Fibroblast of the conjunctiva (primary cell): ENCODE results near the gene ERGIC1.

ENCODE experiments used
- DNase-seq: peaks from one replicate; pipeline ENCODE4 v3.0.0-alpha.2; 2010; ENCODE audit warnings: low read depth

The ERGIC1 gene

GRCh38 chr5:172828911-172829431 lies 5.1 kb upstream of the ERGIC1 start:
- no peak for DNase-seq

GRCh38 chr5:172830275-172830799 lies 3.7 kb upstream of the ERGIC1 start:
- no peak for DNase-seq

DNA sequence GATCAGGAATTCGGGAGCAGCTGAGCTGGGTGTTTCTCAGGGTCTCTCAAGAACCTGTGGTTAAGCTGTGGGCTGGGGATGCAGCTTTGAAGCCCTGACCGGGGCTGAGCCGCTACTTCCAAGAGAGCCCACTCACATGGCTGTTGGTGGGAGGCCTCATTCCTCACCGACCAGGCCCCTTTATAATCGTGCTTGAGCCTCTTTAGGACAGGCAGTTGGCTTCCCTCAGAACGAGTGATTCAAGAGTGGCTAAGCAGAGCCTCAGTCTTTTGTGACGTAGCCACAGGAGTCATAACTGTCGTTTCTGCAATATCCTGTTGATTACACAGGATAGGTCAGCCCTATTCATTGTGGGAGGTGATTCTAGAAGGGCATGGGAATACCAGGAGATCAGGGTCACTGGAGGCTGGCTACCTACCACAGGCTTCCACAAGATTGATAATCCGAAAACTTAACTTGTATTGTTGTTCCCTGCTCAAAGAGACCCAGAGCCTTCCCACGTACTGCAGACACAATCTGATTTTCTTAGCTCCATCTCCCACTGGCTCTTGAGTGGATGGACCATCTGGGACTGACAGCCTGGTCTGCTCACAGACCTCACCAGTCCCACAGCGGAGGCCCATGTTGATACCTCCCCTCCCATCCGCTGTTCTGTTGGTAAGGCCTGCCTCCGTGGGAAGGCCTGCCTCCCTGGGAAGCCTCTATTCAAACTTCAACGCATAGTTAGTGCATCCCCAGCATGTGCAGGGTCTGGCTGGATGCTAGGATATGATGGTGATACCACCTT lies 3.0 kb upstream of the ERGIC1 start:
- no peak for DNase-seq

DNA sequence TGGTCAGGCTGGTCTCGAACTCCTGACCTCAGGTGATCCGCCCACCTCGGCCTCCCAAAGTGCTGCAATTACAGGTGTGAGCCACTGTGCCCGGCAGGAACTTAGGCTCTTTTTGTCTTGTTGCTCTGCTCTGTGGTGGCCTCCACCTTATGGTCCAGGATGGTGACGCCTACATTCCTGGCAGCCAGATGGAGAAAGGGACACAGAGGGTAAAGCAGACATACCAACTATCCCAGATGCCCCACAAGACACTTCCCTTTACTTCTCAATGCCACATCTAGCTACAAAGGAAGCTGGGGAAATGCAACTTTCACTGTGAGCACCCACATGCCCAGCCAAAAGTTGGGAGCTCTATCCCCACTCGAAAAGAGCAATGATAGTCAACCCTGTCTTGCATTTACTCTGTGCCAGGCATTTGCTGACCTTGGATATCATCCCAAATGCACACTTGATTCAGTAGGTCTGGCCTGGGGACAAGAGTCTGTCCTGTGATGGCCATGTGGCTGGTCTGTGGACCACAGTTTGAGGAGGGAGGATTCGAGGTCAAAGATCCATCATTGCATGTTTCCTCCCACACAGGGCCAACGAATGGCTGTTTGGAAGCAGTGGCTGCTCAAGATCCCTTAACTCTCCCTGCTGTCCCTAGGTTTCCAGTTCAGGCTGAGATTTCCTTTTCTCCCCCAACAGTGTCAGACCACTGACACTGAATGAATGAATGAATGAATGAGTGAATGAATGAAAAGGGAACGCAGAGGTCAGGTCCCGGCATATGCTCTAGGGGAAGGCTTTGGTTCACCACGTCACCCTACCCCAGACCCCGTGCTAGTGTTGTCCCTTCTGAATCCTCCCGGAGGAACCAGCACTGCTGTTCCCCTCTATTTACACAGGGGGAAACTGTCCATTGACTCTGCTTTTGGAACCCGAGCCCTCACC lies 1.4 kb upstream of the ERGIC1 start:
- DNase-seq = no peak

- no peak for DNase-seq
These were observed 722 bp upstream of the ERGIC1 start for GRCh38 chr5:172833372-172833685.

- DNase-seq = no peak
These were observed 601 bp downstream of the ERGIC1 start for GRCh38 chr5:172834415-172835289.

DNA sequence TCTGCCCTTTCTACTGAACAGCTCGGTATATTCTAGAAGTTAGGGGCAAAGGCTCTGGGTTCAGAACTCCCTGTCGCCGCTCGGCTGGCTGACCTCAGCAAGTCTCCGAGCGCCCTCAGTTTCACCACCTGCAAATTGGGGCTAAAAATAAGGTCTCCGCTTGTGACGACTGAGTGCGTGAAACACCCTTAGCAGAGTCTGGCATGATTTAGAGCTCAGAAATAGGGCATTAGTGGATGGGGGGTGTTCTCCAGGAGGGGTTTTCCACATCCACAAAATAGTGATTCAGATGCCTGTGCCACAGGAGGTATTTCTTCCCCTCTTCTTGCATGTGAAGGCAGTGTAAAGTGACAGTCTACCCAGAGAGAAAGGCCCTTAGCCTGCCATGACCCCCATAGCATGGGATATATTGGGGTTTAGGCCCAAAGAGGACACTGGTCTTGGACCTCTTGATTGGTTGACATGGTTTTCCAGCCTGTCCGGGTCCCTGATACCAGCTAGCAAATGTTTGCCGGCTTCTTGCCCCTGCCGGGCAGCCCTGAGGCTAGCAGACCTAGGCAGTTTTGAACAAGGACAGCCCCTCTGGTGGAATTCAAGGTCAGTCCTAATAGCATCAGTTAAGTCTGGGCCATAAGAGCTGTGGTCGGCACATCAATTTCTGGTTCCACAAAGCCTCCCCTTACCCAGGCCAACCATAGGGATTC lies 1.4 kb downstream of the ERGIC1 start:
- no peak for DNase-seq

DNA sequence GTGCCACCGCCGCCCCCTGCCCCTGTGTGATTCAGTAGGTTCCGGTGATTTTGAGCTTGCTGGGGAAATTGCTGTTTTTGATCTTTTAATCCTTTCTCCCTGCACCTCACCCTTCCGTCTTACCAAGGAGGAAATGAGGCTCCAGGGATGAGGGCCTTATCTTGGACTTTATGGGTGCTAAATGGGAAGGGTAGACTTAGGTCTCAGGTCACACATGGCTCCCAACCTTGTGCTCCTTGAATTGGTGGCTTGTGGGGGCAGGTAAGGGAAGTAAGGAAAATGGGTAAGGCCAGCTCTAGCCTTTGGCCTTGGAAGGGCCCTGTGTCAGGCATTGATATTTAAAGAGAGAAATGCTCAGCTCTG lies 1.9 kb downstream of the ERGIC1 start:
- DNase-seq = no peak

DNA sequence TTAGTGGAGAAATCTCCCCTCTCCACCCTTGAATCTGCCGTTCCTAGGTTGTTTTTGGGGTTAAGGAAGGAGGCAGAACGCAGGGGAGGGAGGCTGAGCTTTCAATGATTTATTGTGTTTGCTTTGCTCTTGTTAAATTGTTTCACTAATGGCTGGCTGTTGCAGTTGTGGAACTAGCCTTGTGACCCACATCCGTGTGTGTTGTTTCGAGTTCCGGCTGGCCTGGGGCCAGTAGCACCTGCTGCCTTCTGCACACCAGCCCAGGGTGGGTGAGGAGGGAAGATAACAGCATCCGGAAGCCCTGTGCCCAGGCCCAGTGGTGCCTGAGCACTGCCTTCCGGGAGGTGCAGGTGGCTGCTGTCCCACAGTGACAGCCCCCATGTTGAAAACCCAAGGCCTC lies 3.6 kb downstream of the ERGIC1 start:
- no peak for DNase-seq

GRCh38 chr5:172838151-172838875 lies 4.3 kb downstream of the ERGIC1 start:
- no peak for DNase-seq

GRCh38 chr5:172839669-172840431 lies 5.8 kb downstream of the ERGIC1 start:
- DNase-seq = no peak

DNA sequence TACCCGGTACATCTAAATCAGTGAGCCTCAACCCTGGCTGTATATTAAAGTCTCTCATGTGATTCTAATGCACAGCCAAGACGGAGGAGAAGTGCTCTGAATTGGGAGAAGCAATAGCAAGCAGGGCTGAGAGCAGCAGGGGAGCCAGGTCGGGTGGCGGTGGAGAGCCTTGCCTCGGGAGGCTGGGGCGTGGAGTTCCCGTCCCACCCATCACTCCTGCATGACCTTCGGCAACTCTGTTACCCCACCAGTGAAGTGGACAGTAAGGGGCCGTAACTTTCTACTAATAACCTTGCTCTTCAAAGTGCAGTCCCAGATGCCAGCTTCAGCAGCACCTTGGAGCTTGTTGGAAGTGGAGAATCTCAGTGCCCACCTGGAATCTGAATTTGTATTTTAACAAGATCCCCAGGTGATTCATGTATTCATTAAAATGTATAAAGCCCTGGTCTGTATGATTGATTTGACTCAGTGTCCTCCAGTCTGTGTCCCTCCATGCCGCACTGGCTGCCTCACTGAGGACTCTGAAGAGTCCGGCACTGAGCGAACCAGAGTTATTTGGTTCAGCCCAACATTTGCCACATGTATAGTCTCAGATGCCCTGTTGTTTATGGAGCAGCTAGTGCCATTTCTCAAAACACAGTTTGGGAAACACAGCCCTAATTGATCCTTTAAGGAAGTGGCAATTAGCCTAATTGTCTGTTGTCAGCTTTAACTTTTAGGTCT lies 6.5 kb downstream of the ERGIC1 start:
- DNase-seq = no peak

- DNase-seq = no peak
These were observed 7.2 kb downstream of the ERGIC1 start for GRCh38 chr5:172841256-172841655.

DNA sequence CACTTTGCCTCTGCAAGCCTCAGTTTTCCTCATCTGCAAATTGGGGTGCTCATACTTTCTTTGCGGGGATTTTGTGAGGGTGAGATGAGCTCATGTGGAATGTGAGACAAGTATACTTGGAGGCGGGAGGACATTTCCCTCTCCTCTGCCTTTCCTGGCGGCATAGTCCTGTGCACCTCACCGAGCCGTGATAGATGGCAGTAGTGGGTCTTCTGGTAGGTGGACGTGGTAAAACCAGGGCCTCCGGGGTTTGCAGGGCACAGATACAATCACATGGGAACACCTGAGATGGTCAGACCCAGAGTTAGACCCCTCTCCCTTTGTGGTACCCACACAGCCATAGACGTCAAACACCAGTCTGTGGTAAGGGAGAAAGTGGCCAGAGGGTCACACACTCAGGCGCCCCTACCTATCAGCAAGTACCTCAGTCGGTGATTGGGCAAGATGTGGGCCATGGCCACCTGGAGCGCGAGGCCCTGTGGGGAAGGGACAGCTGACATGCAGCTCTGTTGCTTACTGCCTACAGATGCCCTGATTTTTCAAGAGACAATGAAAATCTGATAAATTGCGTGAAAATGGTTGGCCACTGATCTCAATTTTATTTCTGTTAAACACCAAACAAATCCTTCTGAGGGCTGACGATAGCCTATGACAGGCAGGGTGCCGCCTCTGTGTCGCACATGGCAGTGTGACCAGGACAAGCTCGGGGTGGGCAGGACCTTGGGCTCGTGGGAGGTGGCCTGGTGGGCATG lies 9.9 kb downstream of the ERGIC1 start:
- DNase-seq = no peak

- DNase-seq = no peak
These were observed 10.5 kb downstream of the ERGIC1 start for GRCh38 chr5:172844577-172844838.

GRCh38 chr5:172845154-172845553 lies 11.1 kb downstream of the ERGIC1 start:
- no peak for DNase-seq

DNA sequence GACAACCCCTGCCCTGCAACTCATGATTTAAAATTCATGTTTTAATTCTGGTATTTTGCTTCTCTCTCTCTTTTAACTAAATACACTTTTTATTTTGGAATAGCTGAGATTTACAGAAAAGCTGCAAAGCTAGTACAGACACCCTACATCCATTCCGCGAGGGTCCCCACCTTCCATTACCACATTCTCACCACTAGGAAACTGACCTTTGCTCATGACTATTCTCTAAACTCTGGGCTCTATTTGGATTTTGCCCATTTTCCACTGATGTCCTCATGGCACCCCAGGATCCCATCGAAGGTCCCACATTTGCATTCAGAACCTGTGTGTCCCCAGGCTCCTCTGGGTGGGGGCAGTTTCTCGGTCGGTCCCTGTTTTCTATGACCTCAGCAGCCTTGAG lies 11.5 kb downstream of the ERGIC1 start:
- DNase-seq = no peak

DNA sequence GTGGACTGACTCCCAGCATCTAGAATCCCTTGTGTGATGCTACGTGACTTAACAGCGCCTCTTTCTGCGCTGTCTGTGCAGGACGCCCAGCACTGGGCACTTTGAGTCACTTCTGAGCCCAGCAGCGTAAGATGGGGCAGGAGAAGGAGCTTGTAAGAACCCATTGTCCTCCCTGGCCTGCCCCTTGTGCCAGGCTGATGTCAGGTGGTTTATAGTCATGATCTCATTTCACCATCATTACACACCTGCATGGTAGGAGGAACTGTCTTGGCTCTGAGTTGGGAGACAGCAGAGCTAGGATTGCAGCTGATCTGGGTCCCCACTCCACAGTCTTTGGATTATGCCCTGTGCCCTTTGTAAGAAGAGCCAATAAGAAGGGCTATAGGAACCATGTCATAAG lies 12.2 kb downstream of the ERGIC1 start:
- no peak for DNase-seq

- DNase-seq = no peak
These were observed 12.6 kb downstream of the ERGIC1 start for GRCh38 chr5:172846677-172847076.
